Parathyroid adenoma (tissue), 2 donors: Measurements from ENCODE around the gene TRIM29.

ENCODE experiments used
- H2AFZ ChIP-seq: fragments of 300-600 bp; sonication (generic); one replicate; pipeline ENCODE4 v1.7.0; 2017; ENCODE audit warnings: antibody characterized with exemption, mild to moderate bottlenecking
- H3K27ac ChIP-seq: fragments of 300-600 bp; sonication (generic); one replicate; pipeline ENCODE4 v1.7.0; 2017
- H3K27me3 ChIP-seq: fragments of 300-600 bp; sonication (generic); one replicate; pipeline ENCODE4 v1.7.0; 2017; ENCODE audit warnings: low read length; ENCODE audit not compliant: control insufficient read depth, insufficient read depth
- H3K36me3 ChIP-seq: fragments of 300-600 bp; sonication (generic); one replicate; pipeline ENCODE4 v1.7.0; 2017; ENCODE audit warnings: low read length; ENCODE audit not compliant: control insufficient read depth, insufficient read depth
- H3K4me1 ChIP-seq: fragments of 300-600 bp; sonication (generic); one replicate; pipeline ENCODE4 v1.7.0; 2017; ENCODE audit warnings: control low read depth
- H3K4me2 ChIP-seq: fragments of 300-600 bp; sonication (generic); one replicate; pipeline ENCODE4 v1.7.0; 2017; ENCODE audit warnings: low read length
- H3K4me3 ChIP-seq: fragments of 300-600 bp; sonication (generic); one replicate; pipeline ENCODE4 v1.7.0; 2017; ENCODE audit warnings: low read depth, low read length
- H3K79me2 ChIP-seq: fragments of 300-600 bp; sonication (generic); one replicate; pipeline ENCODE4 v1.7.0; 2017; ENCODE audit warnings: control low read depth
- H3K9ac ChIP-seq: fragments of 300-600 bp; sonication (generic); one replicate; pipeline ENCODE4 v1.7.0; 2017; ENCODE audit warnings: mild to moderate bottlenecking
- H3K9me3 ChIP-seq: fragments of 300-600 bp; sonication (generic); one replicate; pipeline ENCODE4 v1.7.0; 2017; ENCODE audit warnings: low read length; ENCODE audit not compliant: control insufficient read depth
- TF ChIP-seq, protein P1 (sequence below): fragments of 300-600 bp; sonication (generic); IDR thresholded peaks from one replicate; pipeline ENCODE4 v1.7.0; 2017; ENCODE audit warnings: antibody characterized with exemption, mild to moderate bottlenecking
- donor health status: primary hyperparathyroidism.

The TRIM29 gene

DNA sequence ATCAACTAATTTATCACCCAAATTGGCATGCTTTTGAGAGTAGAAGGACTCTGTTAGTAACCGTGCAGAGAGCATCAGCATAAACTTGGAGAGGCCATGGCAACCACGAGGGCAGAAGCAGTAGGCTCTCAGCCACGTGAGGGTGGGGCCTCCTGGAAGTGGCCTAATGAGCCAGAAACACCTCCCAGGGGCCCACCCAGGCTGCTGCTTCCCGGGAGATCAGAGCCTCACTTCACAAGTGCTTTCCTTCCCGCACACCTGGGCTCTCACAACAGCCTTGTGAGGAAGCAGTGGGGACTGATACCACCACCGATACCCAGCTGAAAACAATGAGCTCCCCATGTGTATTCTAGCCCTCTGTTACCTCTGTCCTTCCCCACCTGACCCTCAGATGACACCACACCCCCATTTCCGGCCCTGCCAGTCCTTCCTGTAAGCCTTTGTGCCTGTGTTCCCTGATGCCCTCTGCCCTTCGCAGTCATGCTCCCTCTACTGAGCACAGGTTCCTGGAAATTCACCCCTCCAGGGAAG, 17.0 kb downstream of the TRIM29 start:
- no peak overlapping the region for H3K4me2 ChIP-seq
- H3K4me3 ChIP-seq, result no peak overlapping the region
- no peaks in the 10 kb centered on the region for H3K9me3 ChIP-seq
- H3K4me1 ChIP-seq, result no peaks in the 10 kb centered on the region
- H2AFZ ChIP-seq, result no peak overlapping the region
- H3K36me3 ChIP-seq, result no peaks in the 10 kb centered on the region
- H3K27me3 ChIP-seq, result no peaks in the 10 kb centered on the region
- no peak overlapping the region for H3K9ac ChIP-seq
- TF ChIP-seq, protein P1, sequence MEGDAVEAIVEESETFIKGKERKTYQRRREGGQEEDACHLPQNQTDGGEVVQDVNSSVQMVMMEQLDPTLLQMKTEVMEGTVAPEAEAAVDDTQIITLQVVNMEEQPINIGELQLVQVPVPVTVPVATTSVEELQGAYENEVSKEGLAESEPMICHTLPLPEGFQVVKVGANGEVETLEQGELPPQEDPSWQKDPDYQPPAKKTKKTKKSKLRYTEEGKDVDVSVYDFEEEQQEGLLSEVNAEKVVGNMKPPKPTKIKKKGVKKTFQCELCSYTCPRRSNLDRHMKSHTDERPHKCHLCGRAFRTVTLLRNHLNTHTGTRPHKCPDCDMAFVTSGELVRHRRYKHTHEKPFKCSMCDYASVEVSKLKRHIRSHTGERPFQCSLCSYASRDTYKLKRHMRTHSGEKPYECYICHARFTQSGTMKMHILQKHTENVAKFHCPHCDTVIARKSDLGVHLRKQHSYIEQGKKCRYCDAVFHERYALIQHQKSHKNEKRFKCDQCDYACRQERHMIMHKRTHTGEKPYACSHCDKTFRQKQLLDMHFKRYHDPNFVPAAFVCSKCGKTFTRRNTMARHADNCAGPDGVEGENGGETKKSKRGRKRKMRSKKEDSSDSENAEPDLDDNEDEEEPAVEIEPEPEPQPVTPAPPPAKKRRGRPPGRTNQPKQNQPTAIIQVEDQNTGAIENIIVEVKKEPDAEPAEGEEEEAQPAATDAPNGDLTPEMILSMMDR, result no peak
- H3K79me2 ChIP-seq, result no peaks in the 10 kb centered on the region
- H3K27ac ChIP-seq, result no peak overlapping the region

DNA sequence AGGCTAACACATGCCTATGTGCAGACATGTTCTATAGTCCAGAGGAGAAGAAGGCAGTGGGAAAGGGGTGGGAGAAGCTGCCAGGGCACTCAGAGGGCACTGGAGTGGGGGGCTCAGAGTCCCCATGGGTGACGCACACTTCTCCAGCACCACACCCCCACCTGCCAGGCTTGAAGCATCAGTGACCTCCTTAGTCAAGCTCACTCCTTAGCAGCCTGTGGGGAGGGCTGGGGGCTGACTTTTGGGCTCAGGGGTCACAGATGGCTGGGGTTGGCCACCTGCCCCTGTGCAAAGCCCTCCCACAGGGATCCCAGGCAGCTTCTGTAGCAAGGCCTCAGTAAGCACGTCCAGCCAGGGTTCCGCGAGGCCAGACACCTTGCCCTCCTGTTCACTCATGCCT, 18.8 kb downstream of the TRIM29 start:
- no peak overlapping the region for H2AFZ ChIP-seq

DNA sequence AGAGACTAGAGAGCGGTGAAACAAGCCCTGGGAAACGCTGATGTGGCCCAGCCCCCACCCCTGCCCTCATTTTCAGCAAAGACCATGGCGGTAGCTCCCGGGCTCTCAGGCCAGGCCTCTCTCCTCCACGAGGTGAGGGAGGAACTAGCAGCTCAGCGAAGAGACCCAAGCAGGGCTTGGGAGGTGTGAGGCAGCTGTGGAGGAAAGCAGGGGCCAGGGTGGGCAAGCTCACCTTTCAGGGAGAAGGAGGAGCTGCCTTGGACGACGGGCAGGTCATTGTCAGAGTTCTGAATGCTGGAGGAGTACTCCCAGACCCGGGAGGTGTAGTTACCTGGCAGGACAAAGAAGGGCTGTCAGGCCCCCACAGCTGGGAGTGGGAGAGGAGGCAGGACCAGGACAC, 19.9 kb downstream of the TRIM29 start:
- TF ChIP-seq, protein P1, result no peak

More for the DNA sequence above, 18.8 kb downstream of the TRIM29 start:
- no peaks in the 10 kb centered on the region for H3K9me3 ChIP-seq
- no peaks in the 10 kb centered on the region for H3K4me1 ChIP-seq
- H3K9ac ChIP-seq, result no peak overlapping the region
- TF ChIP-seq, protein P1, result no peak
- H3K27ac ChIP-seq, result no peak overlapping the region
- H3K27me3 ChIP-seq, result no peaks in the 10 kb centered on the region
- no peaks in the 10 kb centered on the region for H3K79me2 ChIP-seq
- no peak overlapping the region for H3K4me3 ChIP-seq
- H3K4me2 ChIP-seq, result no peak overlapping the region
- H3K36me3 ChIP-seq, result no peaks in the 10 kb centered on the region

DNA sequence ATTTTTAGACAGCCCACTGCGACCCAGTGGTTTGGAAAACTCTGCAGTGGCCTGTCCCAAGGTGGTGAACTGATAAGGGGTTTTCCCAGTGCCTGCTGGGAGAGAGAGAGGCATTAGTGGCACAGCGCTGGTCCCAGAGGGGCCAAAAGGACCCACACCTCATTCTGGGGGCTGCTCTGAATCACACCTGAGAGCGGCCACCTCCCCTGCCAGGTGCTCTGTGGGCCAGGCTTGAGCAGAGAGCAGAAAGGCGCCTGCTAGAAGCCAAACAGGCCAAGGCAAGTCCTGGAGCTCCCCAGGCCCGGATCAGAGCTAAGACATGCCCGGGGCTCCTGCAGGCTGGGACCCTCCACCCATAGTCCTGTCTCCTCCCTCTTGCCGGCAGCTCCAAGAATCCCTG, 20.9 kb downstream of the TRIM29 start:
- Histone ChIP-seq H3K9me3 (no peaks in the 10 kb centered on the region), H3K4me3 (no peak overlapping the region), H3K9ac (no peak overlapping the region), H3K27ac (no peak overlapping the region), H3K4me1 (no peaks in the 10 kb centered on the region), H2AFZ (no peak overlapping the region), H3K36me3 (no peaks in the 10 kb centered on the region), H3K79me2 (no peaks in the 10 kb centered on the region), H3K4me2 (no peak overlapping the region), H3K27me3 (no peaks in the 10 kb centered on the region)
- TF ChIP-seq, protein P1, result no peak

More for the DNA sequence above, 19.9 kb downstream of the TRIM29 start:
- H3K4me2 ChIP-seq, result no peak overlapping the region
- no peaks in the 10 kb centered on the region for H3K79me2 ChIP-seq
- H3K27me3 ChIP-seq, result no peaks in the 10 kb centered on the region
- H3K9me3 ChIP-seq, result no peaks in the 10 kb centered on the region
- H3K4me1 ChIP-seq, result no peaks in the 10 kb centered on the region
- H3K9ac ChIP-seq, result no peak overlapping the region
- no peak overlapping the region for H3K27ac ChIP-seq
- no peaks in the 10 kb centered on the region for H3K36me3 ChIP-seq
- H2AFZ ChIP-seq, result no peak overlapping the region
- H3K4me3 ChIP-seq, result no peak overlapping the region

DNA sequence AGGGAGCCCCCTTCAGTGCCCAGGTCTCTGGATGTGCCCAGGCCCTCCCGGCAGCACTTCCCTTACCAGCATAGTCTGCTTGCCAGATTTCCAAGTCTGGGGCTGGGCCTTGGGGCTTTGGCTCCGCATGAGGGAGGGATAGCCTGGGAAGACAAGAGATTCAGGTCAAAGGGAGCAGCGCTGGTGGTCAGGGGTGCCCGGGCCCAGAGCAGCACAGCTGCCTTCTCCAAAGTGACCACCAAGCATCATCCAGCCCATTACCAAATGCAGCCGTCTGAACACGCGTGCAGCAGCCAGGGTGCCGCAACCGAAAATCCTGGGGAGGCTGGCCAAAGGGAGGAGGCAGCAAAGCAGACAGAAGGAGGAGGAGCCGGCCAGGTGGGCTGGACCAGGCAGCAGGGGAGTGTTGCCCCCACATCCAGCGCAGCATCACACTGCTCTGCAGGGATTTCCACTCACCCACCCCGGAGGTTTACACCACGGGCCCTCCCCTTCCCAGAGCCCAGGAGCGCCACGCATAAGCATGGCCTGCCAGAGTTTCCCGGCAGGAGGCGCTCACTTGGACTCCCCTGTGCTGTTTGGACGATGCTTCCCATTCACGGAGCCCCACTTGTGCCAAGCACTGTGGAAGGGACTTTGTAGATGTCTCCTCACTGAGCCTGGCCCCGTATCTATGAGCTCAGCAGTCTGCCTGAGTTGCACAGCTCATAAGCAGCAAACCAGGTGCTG, 22.5 kb downstream of the TRIM29 start:
- no peak overlapping the region for H3K9ac ChIP-seq
- H2AFZ ChIP-seq, result no peak overlapping the region
- H3K4me3 ChIP-seq, result no peak overlapping the region
- no peaks in the 10 kb centered on the region for H3K36me3 ChIP-seq
- H3K4me1 ChIP-seq, result no peaks in the 10 kb centered on the region
- H3K79me2 ChIP-seq, result no peaks in the 10 kb centered on the region
- no peaks in the 10 kb centered on the region for H3K27me3 ChIP-seq
- TF ChIP-seq, protein P1, result no peak
- H3K4me2 ChIP-seq, result no peak overlapping the region
- no peak overlapping the region for H3K27ac ChIP-seq
- no peaks in the 10 kb centered on the region for H3K9me3 ChIP-seq
